Stimulated activated CD4-positive, alpha-beta T cell treated with anti-CD3 and anti-CD28 coated beads, Interleukin-12 subunit alpha, Interleukin-12 subunit beta, amount 100 ng/mL, for 24 hours (primary cell): ENCODE results near the gene ZNF574.
"Not testable (repeated sequence)": the region's sequence is repeated elsewhere in the genome, so short reads cannot be mapped to it uniquely, and the experiment has no call there.

ENCODE experiments used
- DNase-seq, 2 experiments: peaks; one replicate each; pipeline ENCODE4 v3.0.0-alpha.2; 2020; ENCODE audit warnings: low read depth in 2 of 2

Gene ZNF574

DNA sequence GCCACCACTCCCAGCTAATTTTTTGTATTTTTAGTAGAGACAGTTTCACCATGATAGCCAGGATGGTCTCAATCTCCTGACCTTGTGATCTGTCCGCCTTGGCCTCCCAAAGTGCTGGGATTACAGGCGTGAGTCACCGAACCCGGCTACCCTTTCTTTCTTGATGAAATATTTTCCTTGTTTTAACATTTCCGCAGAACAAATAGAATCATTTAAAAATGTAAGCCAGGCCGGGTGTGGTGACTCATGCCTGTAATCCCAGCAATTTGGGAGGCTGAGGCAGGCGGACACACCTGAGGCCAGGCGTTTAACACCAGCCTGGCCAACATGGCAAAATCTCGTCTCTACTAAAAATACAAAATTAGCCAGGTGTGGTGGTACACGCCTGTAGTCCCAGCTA lies 24.3 kb downstream of the ZNF574 start:
- not testable (repeated sequence) for DNase-seq

DNA sequence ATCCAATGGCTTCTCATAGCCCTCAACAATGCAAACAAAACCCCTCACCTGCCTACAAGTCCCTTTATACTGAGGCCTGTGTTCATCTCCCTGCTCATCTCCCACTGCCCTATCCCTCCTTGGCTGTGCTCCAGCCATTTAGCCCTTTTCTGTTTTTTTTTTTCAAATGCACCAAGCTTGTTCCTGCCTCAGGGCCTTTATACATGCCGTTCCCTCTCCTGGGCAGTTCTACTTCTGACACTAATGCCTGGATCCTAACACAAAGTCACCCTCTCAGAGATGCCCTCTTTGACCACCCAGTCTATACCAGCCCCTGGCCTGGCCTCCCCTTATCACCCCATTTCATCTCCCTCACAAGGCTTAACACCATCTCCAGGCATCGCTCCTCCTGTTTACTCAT lies 26.9 kb downstream of the ZNF574 start:
- DNase-seq: no peak

DNA sequence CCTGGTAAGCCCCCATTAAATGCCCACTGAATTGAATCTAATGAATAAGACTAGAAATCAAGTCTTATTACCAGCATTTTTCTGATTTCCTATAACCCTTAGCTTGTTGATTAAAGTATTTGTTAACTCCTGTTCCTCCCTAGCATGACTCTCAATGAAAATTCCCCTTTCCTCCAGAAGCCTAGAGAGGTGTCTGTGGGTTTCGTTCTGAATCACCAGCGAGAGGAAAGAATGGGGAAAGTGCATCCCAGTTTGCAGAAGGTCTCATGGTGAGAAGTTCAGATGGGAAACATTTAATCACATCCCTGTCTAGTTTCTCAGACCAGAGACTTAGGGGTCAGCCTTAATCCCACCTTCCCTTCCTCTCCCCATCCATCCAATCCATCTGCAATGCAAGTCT lies 29.4 kb downstream of the ZNF574 start:
- no peak for DNase-seq

DNA sequence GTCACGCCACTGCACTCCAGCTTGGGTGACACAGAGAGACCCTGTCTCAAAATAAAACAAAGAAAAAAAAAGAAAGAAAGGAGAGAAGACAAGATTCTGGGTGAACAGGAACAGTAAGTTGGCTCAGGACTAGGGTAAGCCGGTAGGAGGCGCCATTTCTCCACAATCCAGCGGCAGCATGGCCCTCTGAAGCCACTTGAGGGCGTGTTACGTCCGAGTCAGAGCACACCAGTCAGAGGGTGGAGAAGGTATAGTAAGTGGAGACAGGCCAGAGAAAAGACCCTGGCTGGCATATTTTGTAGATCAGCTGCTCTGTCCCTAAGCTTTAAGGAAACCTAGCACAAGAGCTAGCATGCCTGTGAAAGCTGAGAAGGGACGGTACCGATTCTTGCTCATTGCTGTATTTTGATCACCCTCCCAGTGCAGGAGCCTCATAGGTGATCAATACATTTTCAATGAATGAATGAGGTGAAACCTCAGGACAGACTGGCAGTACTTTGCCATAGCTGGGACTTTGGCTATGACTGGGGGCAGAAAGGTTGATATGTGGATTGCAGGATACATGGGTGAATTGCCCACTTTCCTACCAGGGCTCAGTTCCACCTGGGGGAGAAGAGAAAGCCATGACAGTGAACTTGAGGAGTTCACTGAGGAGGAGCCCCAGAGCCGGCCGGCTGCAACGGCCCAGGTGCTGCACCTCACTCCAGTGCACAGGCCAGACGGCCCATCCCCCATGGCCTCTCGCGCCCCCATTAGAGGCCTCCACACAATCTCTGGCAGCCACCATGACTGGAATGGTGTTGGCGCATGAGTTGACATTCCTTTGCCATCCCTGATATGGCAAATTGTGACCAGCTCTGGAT lies 32.8 kb downstream of the ZNF574 start:
- peak; percentile 75 to 88 for DNase-seq

DNA sequence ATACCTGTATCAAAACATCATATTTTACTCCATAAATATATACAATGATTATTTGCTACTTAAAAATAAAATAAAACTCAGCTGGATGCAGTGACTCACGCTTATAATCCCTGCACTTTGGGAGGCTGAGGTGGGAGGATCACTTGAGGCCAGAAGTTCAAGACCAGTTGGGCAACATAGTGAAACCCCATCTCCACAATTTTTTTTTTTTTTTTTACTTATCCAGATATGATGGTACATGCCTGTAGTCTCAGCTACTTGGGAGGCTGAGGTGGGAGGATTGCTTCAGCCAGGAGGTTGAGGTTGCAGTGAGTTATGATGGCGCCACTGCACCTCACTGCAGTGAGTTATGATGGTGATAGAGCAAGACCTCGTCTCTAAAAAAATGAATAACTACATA lies 33.9 kb downstream of the ZNF574 start:
- DNase-seq: no peak

DNA sequence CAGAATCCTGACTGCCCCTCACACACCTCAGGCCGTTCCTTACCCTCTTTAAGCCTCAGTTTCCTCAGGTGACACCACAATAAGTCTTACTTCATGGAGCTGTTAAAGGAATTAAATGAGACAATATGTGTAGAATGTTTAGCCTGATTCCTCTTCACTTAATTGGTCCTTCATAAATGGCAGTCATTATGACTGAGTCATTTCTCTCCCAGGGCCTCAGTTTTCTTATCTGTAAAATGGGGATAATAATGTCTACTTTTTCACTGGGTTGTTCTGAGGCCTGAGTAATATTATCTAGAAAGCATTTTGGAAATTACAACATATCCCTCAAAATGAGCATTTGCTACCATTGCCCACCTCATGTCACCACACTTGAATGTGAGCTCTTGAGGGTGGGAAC lies 34.7 kb downstream of the ZNF574 start:
- DNase-seq: no peak

DNA sequence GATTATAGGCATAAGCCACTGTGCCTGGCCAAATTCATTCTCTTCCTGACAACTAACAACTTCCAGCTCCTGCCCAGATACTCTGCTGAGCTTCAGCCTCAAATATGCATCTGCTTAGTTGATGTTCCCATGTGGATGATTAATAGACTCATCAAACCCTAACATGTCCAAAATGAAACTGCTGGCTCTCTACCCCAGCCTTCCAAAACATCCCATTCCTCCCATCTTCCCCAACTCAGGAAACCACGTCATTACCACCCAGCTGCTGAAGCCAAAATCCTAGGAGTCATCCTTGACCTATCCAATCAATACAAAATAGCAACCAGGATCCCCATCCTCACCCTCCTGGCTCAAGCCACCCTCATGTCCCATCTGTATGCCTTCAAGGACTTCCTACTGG lies 35.4 kb downstream of the ZNF574 start:
- DNase-seq: no peak

DNA sequence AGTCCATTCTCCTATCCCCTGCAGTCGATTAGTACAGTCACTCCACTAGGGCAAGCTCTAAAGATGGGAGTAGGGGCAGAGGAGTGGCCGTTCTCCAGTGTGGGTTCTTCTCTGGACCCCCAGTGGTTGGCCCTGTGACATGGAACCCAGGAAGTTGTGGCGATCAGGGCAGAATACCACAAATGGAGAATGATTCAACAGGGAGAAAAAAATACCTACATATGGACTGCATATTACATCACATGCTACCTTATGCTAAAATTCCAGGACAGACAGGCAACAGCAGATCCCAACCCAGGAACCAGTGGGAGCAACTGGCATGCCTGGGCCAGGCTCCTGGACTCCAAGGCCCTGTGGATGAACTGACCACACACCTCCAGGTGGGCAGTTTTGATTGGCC lies 35.8 kb downstream of the ZNF574 start:
- no peak for DNase-seq

DNA sequence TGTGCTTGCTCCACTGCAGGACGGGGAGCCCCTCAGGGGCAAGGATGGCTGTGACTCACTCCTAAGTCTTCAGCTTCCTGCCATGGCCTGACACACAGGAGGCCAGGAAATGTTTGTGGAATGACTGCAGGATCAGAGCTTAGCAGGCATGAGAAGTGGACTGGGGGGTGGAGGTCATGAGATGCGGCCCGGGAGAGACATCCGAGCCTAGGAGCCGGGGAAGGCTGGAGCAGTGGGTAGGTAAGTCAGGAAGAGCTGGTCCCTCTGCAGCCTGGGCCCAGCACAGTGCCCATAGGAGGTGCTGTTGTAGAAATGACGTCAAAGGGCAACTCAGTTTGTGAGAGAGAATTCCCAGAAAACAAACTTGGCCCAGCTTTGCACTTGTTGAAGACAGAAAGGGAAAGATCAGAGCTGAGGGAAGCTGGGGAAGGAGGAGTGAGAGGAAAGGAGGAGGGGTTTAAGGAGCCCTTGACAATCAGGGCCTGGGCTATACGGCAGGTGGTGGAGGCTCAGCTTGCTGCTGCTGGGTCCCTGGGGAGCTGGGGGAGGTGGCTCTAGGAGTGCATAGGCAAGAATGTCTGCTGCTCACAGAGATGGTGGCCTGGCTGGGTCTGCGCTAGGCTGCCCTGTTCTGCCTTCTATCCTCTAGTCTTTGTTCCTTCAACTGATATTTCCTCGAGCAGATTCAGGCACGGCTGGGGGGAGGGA lies 37.8 kb downstream of the ZNF574 start:
- no peak for DNase-seq

DNA sequence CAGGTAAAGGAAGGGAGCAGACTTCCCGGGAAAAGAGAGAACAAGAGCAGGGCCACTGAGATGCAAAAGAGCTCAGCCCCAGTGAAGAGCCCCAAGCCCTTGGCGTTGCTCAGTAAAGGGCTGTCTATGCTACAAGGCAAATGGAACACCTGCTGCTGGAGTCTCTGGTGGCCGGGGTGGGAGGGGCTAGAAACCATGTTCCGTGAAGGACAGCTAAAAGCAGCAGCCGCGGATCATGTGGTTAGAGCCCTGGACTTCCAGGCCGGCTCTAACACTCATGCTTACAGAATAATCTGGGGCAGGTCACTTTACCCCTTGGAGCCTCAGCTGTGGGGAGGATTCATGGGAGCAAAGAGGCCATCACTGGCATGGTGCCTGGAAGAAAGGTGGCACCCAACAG lies 38.4 kb downstream of the ZNF574 start:
- no peak for DNase-seq

DNA sequence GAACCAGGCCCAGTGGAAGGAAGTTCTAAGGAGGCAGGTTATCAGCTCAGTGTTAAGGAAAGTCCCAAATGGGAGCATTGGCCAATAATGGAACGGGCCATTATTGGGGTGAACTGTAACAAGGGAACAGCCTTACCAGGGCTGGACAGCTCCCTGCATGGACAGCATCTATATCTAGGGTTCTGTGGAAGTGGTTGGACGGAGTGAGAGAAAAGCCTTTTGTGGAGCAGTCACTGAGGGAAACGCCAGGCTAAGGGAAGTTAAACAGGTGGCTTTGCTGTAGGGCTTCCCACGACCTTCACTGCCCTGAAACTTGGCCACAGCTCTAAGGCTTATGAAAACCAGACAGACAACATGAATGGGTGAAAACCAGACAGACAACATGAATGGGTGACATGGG lies 39.3 kb downstream of the ZNF574 start:
- no peak for DNase-seq

DNA sequence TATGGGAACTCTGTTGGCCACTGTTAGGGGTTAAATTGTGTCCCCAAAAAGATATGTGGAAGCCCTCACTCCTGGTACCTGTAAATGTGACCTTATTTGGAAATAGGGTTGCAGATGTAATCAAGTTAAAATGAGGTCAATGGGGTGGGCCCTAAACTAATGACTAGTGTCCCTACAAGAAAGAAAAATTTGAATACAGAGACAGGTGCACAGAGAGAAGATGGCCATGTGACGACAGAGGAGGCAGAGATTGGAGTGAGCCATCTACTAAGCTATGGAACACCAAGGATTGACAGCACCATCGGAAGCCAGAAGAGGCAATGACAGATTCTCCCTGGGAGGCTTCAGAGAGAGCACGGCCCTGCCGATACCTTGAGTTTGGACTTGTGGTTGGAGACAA lies 39.7 kb downstream of the ZNF574 start:
- DNase-seq: no peak

DNA sequence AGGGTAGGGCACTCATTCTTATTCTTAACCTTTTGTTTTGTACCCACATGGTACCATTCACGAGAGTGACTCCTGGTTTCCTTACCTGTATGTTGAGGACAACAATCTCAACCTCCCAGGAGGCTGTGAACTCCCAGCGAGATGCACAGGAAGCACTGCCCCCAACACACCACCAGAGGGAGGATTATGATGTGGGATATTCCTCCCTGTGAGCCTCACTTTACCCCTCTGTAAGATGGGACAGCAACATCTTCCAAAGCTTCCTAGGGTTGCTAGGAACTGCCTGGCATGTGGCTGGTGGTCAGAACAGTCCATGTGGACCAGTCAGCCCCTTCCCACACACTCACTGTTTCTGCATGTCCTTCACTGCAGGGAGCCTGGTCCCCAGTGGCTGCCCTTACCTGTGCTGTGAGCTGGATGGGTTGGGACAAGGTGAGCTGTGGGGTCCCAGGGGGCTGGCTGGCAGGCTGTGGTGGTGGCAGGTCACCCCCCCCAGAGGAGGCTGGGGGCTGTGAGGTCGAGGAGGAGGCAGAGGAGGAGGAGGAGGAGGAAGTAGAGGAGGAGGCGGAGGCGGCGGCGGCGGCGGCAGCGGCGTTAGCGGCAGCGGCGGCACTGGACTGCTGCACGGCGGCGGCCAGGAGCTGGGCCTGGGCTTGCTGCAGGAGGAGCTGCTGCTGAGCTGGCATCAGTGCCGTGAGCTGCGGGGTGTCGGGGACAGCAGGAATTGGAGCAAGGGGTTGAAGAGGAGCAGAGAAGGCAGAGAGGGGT lies 40.5 kb downstream of the ZNF574 start:
- no peak for DNase-seq

DNA sequence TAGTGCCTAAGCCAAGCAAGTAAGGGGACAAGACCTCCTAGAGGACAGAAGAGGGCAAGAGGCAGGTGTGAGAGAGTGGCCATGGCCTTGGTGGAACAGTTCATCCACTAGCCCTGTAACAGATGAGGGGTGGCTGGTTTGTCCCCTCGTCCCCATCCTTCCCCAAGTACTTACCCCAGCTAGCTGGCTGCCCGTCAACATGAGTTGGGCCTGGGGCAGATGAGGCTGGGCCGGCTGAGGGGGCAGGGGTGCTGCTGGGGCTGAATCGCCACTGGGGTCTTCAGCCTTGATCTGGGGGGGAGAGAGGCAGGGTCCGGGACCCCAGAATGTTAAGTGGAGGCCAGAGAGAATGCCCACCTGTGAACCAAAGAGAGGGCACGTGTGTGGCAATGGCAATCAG lies 41.1 kb downstream of the ZNF574 start:
- no peak for DNase-seq

DNA sequence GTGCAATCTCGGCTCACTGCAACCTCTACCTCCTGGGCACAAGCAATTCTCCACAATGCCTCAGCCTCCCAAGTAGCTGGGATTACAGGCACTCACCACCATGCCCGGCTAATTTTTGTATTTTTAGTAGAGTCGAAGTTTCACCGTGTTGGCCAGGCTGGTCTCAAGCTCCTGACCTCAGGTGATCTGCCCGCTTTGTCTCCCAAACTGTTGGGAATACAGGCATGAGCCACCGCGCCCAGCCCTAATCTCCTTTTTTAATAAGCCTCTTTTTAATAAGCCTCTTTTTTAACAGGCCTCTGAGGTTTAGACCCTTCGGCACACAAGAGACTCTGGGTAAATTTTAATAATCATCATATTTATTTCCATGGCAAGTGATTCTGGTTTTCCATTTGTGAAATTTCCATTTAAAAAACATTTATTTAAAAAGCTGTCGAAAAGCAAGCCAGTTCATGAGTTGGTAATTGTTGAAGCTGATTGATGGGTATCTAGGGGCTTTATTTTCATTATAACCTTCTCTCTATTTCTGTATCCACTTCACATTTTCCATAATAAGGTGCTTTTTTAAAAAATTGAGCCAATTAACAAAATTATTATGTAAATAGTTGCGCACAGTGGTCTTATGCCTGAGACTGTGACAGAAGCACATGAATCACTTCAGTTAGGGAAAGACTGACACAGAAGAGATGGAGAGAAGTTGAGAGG lies 44.5 kb downstream of the ZNF574 start:
- no peak for DNase-seq

DNA sequence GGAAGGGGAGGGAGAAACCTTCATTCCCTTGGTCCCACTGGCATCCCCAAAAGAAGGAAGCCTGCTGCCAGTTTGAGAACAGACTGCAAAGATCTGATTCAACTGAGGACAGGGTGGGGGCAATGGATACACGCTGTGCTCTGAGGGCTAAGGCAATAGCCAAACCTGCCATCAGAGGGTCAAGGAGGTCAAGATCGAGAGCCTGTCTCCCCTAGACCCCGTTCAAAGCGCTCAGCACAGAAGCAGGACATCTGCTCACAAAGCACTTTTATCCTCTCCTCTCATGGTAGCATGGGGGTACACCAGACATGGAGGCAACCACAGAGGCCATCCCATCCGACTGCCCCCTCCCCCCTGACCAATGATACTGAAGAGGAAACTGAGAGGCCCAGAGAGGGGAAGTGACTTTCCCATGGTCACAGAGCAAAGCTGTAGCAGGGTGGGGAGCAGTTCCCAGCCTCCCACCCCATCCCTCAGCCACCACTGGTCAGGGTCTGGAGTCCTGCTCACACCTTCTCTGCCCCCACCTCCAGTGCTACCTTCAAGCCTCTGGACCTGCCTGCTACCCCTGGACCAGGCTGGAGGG lies 45.2 kb downstream of the ZNF574 start:
- no peak for DNase-seq

DNA sequence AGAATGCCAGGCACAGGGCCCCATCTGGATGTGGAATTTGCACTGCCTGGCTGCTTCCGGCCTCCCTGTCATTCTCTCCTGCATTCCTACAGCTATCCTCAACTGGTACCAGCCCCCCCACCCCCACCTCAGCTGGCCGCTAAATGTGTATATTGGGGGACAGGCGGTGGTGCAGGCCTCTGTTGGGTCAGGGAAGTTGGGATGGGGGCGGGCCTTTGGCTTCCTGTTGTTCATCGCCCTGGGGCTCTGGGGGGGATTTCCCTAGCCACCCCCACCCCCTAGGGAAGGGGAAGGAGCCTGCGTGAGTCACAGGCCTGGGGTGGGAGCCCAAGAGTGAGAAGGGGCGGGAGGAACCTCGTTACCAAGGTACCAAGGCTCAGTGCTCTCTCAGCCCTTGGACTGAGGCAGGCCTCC lies 45.7 kb downstream of the ZNF574 start:
- DNase-seq: peak; percentile 70 to 85

DNA sequence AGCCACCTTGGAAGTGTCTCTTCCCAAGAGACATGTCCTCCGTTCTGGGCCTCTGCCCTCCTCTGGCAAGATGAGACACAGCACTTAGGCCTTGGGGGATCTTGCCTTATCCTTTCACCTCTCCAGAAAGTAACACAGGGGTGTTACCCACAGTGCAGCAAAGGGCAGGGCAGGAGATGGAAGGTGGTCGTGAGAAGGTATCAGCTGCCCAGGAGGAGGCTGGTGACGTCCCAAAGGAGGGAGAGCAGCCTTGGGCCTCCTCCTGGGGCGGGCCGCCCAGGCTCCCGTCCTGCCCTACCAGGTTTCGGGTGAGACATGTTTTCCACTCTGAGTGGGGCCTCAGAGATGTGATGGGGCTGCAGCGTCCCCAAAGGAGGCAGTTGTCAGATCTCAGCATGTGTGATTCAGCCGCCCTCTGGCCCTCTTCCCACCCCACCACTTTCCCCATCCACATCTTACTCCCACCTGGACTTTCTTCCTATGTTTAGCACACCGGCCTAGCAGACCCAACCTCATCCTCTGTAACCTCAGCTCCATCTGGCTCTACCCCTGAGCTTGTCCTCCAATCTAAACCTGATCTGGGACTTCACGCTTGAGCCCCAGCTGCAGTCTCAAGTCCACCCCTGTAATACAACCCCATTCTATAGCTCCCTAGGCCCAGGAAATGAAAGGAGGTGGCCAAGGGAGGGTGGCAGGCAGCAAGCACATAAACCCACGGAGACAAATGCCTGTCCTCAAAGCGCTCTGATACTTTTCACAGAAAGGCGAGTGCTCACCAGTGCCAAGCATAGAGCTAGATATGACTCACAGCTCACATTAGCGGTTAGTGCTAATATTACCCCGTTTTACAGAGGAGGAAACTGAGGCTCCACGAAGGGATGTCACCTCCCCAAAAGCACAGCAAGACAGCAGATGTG lies 47.0 kb downstream of the ZNF574 start:
- DNase-seq: peak; percentile 64 to 74

DNA sequence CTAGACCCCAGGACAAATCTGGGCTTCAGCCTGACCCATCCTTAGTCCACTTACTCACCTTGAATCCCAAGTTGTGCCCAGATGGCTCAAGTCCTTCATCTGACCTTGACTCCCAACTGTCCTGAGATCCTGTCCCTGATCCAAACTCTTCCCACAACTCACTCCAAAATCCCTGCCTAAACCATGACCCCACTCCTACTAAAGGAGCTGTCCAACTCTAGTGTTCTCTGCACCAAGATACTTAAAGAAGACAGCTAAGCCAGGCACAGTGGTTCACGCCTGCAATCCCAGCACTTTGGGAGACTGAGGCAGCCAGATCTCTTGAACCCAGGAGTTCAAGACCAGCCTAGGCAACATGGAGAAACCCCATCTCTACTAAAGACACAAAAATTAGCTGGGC lies 47.8 kb downstream of the ZNF574 start:
- no peak for DNase-seq

DNA sequence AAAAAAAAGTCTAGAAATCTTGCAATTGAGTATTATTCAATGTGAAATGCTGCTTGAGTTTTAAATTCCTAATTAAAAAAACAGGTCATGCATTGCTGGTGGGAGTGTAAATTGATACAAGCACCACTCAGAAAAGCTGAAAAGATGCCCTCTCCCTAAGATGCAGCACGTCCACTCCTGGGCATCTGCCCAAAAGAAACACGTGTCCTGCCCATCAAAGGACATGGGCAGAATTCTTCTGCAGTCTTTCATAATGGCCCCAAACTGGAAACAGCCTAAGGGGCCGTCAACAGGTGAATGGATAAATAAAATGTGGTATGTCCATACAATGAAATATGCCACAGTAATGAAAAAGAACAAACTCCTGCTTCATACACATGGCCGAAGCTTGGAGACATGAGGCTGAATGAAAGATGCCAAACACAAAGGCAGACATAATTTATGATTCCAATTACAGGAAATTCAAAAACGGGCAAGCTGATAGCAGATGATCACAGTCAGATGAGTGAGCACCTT lies 48.5 kb downstream of the ZNF574 start:
- DNase-seq: no peak
